ENCODE measurements around the gene CORO1C.

CORO1C gene

DNA sequence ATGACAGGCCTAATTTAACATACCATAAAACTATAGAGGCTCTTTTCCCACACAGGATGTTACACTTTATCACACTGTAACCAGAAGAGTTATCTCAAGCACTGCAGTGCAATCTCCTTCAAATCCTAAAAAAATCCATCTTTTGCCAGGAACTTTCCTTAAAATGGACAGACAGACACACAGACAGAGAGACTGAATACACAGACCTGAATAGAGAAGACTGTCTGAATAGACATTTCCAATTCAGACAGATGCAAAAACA lies 6.5 kb downstream of the CORO1C start:
- DNase-seq (ENCODE audit: low read depth), result no peak

DNA sequence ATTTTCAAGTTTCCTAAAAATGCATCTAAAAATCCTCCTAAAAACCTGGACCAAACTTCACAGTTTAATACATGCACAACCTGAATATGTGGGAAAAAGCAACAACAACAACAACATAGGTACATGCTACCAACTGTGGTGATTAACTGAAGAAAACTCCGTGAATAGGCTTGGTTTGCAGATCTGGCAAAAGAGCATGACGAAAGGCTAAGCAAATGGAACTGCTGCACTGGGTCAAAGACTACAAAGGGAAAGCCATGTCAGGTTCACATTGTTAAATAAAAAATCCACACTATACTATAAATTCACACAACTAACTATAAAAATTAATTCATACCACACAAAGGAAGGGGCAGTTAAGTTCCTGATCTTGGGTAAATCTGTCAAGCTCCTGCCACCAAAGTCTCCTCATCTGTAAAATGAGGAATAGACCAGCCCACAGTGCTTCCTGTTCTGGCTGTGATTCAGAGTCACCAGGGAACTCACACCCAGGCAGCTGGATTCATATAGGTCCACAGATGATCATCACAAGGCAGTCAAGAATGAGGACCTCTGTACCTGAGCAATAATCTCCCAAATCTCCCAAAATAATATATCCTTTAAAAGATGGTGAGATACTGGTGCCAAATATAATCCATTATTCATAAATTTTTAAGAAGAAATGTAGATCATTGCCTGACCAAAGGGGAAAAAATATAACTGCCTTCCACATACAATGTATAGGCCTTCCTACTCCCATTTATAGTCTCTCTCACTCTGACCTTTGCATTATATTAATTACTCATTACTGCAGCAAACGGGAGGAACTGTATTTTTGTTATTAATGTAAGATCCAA lies 7.0 kb downstream of the CORO1C start:
- no peak for DNase-seq (ENCODE audit: low read depth)

DNA sequence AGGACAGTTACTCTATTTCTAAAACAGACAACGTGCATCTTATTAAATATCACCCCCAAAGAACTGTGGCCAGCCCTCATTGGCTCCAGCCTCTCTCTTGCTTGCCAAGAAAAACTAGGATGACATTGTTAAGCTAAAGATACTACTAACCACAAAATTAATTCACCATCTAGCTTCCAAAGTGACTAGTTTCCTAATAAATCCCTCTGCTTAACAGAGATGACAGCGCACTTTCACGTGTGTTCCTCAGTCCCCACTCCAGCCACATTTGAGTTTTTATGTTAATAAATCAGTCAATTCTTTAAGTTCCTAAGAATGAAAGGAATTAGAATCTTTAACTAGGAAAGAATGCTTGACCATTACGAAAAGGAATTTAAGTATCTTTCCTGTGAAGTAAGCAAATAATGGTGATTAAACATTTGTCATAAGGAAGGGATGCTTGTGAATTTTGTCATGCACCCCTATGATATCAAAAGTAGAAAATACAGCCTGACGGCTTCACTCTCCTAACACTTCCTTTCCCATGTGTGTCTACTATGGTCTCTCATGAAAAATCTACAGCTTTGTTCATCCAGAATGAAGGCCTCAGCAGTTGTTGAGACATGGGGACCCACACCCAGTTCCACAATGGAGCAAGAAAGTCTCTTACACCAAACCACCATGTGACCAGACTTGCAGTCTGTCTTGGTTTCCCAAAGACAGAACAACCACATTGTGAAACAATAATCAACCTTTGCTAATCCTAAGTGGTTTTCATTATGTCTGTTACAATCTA lies 8.1 kb downstream of the CORO1C start:
- DNase-seq (ENCODE audit: low read depth), result no peak

DNA sequence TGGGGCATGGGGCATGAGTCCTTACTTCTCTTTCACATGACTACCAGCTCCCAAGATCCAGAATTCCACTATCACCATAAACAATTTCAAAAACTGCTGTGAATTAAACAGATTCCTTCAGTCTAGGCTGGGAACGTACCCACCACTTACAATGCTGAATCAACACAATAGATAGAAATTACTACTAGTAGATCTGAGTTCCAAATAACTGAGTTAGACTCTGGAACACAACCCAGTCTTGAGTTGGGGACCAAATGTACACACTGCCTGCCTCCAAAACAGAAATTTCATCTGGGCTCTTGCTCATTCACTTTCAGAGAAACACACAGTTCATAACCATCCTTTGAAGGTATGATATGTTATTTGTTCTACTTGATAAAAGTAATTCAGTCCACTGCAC lies 8.9 kb downstream of the CORO1C start:
- DNase-seq (ENCODE audit: low read depth), result no peak

DNA sequence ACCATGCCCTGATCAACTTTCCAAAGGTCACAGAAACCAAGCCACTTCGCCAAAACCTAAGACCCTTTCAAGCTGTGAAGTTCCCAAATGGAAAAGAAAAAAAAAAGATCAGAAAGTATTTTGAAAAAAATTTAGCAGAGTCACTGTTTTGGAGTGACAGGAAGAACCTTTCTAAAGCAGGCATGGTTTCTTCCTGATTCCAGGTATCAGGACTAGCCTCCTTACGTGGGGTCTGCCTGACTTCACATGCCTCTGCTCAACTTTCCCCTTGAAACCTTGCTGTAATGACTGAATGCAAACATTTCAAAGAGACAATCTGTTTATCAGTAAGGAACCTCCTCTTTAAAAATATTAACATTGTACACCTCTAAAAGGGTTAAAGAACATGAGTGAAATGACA lies 9.5 kb downstream of the CORO1C start:
- DNase-seq (ENCODE audit: low read depth), result no peak

DNA sequence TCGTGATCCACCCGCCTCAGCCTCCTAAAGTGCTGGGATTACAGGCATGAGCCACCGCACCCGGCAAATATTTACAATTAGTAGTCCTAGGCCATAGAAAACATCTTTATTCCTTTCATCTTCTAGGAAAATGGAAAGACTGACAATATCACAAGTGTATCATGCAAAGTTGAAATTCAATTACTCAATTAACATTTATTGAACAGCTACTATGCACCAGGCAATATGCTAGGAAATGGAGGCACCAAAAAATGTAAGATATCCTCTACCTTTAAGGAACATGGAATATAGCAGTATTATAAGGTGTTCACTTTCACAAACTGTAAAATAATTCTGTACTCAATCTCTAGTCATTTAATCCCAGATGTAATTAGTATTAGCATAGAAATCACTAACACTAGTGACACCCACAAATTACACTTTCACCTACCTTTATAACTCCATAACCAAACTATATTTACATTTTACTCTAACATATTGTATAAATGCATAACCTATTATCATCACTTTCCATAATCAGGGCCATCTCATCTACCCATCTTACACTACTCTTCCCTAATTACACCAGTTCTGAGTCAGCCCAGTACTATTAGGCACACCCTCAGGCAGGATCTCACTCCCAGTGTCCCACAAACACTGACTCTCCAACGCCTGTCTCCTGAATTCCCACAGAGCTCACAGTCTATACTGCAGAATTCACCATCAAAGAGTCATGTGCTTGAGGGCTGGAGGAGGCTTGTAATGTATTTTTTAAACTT lies 10.4 kb downstream of the CORO1C start:
- no peak for DNase-seq (ENCODE audit: low read depth)

DNA sequence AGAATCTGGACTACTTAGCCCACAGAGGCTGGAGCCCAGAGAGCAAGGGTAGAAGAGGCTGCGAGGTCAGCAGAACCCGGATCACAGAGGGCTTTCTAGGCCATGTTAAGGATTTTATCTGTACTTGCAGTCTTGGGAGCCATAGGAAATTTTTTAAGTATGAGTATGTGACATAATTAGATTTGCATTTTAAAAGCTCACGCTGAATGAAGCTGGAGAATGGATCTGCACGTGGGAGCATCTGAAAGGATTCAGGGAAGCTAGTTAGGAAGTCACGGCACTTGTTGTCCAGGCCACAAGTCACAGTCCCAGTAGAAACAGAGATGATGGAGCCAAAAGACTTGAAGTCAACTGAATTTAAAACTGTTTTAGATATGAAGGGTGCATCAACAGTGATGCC lies 14.1 kb downstream of the CORO1C start:
- DNase-seq (ENCODE audit: low read depth), result no peak

DNA sequence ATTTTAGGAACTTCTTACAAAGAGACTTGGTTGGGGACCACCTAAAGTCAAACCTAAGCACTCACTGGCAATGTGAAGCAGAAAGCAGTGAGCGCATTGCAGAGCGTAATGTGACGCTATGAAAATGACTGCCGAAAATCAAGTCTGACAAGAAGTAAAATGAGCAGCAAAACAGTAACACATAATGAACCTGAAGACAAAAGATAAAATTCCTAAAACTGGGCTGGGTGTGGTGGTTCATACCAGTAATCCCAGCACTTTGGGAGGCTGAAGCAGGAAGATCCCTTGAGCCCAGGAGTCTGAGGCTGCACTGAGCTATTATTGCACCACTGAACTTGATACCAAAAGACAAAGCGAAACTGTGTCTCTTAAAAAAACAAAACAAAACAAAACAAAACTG lies 16.5 kb downstream of the CORO1C start:
- no peak for DNase-seq (ENCODE audit: low read depth)

DNA sequence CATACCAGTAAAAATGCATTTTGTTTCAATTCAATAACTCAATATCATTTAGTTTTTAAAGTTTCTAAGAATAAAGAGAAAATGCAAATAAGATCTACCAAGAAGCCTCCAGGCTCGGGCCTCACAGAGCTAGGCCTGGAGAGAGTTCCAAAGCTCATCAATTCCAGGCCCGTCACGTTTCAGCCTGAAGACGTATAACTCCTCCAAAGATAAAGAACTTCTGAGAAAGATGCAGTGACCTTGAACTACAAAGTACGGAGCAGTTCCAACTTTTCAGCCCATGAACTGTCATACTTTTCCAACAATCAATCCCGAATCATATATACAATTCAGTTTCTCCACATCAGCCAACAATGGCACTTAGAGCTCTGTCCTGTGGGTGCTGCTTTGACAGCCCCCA lies 17.8 kb downstream of the CORO1C start:
- no peak for DNase-seq (ENCODE audit: low read depth)

DNA sequence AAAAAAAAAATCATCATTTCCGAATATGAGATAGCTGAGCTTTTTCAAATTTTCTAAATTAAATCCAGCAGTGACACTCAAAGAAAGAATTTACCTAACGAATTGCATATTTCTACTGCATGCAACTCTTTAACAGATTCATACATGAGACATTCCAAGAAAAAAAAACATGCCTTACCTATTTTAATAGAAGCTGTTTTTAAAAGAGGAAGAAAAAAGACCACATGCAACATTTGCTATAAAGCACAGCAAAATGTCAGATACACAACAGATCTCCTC lies 18.5 kb downstream of the CORO1C start:
- DNase-seq (ENCODE audit: low read depth), result no peak

DNA sequence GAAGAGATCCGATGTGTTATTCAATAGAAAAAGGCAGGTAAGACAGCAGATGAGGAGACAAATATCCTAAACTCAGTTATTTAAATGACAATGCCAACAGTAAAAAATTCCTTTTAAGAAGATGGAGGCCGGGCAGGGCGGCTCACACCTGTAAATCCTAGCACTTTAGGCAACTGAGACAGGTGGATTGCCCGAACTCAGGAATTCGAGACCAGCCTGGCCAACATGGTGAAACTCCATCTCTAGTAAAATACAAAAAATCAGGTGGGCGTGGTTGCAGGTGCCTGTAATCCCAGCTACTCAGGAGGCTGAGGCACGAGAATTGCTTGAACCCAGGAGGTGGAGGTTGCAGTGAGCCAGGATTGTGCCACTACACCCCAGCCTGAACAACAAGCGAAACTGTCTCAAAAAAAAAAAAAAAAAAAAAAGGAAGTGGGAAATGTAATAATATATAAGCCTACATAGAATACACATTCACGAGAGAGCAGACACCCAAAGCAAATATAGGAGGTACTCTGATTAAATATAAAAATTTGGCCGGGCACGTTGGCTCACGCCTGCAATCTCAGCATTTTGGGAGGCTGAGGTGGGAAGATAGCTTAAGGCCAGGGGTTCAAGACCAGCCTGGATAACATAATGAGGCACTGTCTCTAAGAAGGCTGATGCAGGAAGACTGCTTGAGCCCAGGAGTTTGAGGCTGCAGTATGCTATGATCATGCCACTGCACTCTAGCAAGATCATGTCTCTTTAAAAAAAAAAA lies 19.0 kb downstream of the CORO1C start:
- DNase-seq (ENCODE audit: low read depth), result no peak

DNA sequence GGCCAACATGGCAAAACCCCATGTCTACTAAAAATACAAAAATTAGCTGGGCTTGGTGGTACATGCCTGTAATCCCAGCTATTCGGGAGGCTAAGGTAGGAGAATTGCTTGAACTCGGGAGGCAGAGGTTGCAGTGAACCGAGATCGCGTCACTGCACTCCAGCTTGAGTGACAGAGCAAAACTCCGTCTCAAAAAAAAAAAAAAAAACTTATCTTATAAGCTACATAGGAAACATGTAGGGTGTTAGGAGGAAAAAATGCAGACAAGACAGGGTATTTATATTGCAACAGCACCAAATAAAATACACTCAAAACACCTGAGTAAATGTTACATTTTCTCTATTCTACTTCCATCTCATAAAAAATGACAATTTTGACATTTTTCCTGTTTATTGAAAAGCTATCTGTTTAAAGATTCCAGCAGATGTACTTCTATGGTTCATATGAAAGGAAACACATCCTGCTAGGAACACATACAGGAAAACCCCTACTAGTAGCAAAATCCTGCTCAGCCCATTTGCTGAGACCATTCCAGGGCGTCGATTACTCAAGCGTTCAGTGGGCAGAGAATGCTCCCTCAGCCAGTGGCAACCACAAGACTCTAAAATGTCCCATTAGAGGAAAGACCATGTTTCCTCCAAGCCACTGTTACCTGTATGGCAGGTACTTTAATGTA lies 19.7 kb downstream of the CORO1C start:
- DNase-seq (ENCODE audit: low read depth), result no peak

DNA sequence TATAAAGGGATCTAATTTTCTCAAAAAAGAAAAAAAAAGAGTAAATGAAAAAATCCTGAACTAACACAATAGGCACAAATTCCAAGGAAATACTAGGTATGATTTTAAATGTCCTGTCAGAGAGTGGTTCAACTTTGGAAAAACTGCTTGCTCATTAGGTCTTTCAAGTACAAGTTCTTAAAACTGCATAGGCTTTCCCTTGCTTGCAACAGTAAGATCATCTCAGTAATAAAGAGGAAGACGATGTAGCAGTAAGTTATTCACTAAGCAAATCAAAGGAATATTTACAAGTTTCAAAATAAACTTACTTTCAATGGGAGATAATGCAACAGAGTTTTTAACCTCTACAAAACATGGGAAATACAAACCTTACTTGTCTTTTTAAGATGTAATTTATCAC lies 21.6 kb downstream of the CORO1C start:
- no peak for DNase-seq (ENCODE audit: low read depth)

DNA sequence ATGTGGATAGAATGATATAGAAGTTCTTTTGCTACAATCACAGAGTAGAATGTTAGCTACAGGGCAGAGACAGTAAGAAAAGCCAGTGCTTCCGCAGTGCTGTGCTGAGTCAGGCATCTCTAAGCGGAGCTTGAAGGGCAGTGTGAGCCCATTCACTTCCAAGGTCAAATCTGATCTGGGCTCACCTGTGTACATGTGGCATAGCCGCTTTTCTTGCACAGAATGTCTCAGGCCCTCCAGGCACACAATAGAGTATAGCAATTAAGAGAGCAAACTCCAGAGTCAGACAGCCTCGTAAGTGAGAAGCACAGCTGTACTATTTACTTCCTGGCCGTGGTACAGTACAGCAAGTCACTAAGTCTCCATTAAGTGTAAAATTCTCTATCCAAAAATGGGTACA lies 26.8 kb downstream of the CORO1C start:
- no peak for DNase-seq (ENCODE audit: low read depth)

DNA sequence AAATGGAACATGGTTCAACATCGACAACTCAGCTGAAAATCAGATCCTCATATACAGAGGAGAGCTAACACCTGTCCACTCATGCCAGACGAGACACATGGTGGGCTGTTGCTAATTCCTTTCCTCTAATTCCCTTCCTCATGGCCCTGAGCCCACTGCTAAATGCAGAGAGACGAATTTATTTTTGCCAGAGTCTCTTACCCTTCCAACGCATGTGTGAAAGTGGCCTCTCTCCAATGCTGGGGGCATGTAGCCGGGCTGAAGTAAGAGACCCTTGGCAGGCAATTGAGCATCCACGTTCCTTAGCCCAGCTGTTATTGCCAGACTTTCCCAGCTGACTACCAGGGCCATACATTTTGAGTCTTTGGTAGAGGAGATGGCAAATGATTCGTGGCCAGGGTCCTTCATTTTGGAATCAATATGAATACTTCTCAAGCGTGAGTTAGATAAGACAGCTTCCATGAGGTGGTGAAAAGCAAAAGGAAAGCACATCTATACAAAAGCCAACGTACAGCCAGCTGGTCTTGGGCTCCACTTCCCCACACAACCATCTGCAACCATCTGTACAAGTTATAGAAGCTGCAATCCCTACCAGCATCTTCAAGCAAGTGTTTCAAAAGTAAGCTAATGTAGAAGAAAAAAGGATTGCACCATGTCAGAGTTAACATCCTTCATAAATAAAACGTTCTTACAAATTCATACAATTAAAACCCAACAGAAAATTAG lies 28.6 kb downstream of the CORO1C start:
- DNase-seq (ENCODE audit: low read depth), result no peak

DNA sequence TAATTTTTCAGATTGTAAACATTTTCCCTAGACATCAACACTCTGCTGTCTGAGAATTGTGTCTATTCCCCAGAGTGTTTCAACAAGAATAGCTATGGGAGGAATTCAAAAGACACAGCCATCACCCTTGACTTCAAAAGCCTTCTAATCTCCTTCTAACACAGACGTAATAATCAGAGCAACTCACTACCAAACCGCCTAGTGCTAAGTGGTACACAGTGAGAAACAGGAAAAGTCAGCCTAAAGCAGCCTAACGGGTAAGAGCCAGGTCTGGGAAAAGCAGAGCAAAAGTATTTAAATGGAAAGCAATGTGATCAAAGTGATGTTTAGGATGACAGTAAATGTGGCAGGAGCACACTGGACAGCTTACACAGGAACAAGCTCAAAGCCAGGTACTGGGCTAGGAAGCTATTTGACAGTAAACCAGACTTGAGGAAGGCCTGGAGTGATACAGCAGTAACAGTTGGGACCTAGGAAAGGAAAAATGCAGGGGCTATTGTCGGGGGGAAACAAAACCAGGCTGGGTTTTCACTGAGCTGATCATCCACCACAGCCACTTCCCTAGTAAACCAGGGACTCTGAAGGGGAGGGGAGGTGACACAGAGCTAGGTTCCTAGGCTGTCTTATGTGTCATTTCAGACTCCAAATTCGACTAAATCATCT lies 29.4 kb downstream of the CORO1C start:
- DNase-seq (ENCODE audit: low read depth), result no peak

DNA sequence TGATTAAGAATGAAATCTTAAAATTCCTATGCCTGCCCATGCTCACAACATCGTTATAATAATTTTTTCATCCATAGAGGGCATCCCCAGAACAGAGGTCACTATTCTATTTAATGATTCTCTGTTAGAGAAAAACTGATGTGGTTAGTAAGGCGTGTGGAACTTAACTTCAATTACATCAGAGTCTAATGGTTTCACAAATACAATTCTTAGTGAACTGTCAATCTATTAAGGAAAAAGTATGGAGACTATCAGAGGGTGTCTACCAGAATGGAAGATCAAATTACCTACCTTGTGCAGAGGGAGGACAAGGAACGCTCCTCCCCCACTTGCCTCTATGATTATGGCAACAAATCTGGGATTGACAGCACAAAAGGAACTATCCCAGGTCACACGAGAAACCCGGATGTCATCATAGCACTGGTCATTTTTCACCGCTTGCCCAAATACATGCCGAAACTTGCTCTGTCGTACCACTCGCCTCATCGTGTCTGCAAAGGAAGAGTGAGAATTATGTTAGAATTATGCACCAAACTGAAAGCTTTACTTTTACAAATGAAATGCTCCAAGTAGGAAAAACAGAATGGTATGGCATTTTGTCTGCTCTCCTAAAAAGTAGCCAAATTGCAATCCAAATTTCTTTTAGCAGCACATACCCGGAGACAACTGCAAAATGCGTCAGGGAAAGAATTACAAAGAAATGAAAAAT lies 30.3 kb downstream of the CORO1C start:
- DNase-seq (ENCODE audit: low read depth), result no peak

DNA sequence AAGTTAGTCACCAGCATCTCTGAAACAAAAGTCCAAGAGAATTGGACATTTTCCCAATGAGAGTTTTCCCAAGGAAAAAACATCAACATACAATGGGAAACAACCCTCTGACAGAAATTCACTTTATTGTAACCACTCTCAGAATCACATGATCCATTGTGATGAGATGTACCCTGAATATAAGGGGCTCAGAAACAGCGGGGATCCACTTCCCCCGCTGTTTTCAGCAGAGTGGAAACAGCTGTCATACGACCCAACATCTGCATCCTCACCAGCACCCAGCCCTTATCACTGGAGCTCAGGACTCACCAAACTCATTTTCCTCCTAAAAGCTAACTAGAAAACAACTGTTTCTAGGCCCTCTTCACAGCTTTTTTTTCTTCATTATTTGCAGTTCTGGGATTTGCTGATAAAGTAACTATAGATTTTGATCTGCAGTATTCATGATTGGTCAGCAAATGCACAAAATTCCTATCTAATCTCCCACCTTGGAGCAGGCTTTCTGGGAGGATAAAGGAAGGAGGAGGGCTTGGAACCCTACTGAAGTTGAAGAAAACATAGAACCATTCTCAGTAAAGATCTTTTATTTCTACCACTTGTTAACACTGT lies 31.3 kb downstream of the CORO1C start:
- DNase-seq (ENCODE audit: low read depth), result no peak

DNA sequence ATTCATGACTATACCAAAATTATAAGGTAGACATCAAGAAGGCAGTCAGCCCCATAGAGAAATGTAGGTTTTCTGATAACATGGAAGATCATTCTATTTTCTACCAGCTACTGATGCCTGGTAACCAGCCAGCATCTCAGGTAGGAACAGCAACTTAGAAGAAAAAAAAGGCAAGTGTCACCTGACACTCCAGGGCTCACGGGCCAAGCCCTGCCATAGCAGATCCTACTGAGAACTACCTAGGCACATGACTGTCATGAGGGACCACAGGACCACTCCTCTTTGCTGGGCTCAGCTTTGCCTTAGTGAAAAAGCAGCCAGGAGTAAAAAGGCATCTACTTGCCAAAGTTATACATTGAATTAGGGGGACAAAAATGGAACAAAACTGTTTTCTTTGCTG lies 33.4 kb downstream of the CORO1C start:
- DNase-seq (ENCODE audit: low read depth), result no peak

DNA sequence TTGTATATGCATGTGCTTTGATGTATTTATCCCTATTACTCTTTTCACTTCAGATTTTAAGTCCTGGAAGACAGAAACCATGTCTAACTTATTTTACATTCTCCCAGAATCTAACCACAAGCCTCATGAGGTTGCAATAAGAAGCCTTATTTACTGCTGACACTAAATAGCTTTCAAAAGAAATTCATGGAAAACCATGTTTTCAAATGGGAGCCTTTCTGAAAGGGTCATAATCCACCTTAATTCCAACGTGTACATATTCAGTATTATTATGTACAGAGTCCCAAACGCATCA lies 34.4 kb downstream of the CORO1C start:
- no peak for DNase-seq (ENCODE audit: low read depth)

Measured in activated T-cell treated with anti-CD3 and anti-CD28 coated beads for 24 hours (primary cell).